H9 (cell line): ENCODE results near the gene TAF13. TPM values are rescaled to one million over a fixed set of nuclear protein-coding genes. Genes with fewer than 3 reads are reported as not detected.
"Not testable (repeated sequence)": the region's sequence is repeated elsewhere in the genome, so short reads cannot be mapped to it uniquely, and the experiment has no call there.

Source experiments
- DNase-seq: peaks from one replicate; pipeline ENCODE4 v3.0.0-alpha.2; 2017
- H2AFZ ChIP-seq: one replicate; pipeline ENCODE4 v1.6.1; 2013; ENCODE audit warnings: mild to moderate bottlenecking, low read length, control low read depth, moderate library complexity
- H2AK5ac ChIP-seq: 2 replicates; pipeline ENCODE4 v1.6.1; 2013; ENCODE audit warnings: low read length, control low read depth, mixed read lengths; ENCODE audit not compliant: insufficient read length
- H2BK120ac ChIP-seq: one replicate; pipeline ENCODE4 v1.6.1; 2013; ENCODE audit warnings: low read depth, mild to moderate bottlenecking, low read length, control low read depth, inconsistent platforms; ENCODE audit not compliant: poor library complexity, severe bottlenecking
- H2BK12ac ChIP-seq: 2 replicates; pipeline ENCODE4 v1.6.1; 2013; ENCODE audit warnings: low read length, control low read depth, mixed read lengths, low read depth; ENCODE audit not compliant: insufficient read length
- H2BK15ac ChIP-seq: 2 replicates; pipeline ENCODE4 v1.6.1; 2013; ENCODE audit warnings: low read depth, low read length, control low read depth
- H2BK20ac ChIP-seq: one replicate; pipeline ENCODE4 v1.6.1; 2013; ENCODE audit warnings: low read depth, mild to moderate bottlenecking, low read length, control low read depth, inconsistent platforms; ENCODE audit not compliant: poor library complexity, severe bottlenecking
- H2BK5ac ChIP-seq: 2 replicates; pipeline ENCODE4 v1.6.1; 2013; ENCODE audit warnings: low read length, control low read depth, mixed read lengths; ENCODE audit not compliant: insufficient read length
- H3K14ac ChIP-seq: 2 replicates; pipeline ENCODE4 v1.6.1; 2013; ENCODE audit warnings: low read length, control low read depth; ENCODE audit not compliant: insufficient read depth
- H3K18ac ChIP-seq: 2 replicates; pipeline ENCODE4 v1.6.1; 2013; ENCODE audit warnings: low read depth, mild to moderate bottlenecking, mixed read lengths, low read length, control low read depth; ENCODE audit not compliant: insufficient read length
- H3K23ac ChIP-seq: 2 replicates; pipeline ENCODE4 v1.6.1; 2013; ENCODE audit warnings: low read length, control low read depth, mixed read lengths, low read depth; ENCODE audit not compliant: insufficient read length
- H3K23me2 ChIP-seq: 2 replicates; pipeline ENCODE4 v1.6.1; 2013; ENCODE audit warnings: low read depth, mild to moderate bottlenecking, mixed read lengths, low read length, control low read depth; ENCODE audit not compliant: insufficient read length, poor library complexity, severe bottlenecking
- H3K27ac ChIP-seq: 2 replicates; pipeline ENCODE4 v1.5.1; 2013; ENCODE audit warnings: low read length, control low read depth, mixed read lengths, low read depth; ENCODE audit not compliant: insufficient read length
- H3K27me3 ChIP-seq: 2 replicates; pipeline ENCODE4 v1.6.1; 2013; ENCODE audit warnings: low read length, control low read depth, inconsistent platforms; ENCODE audit not compliant: insufficient read depth
- H3K4ac ChIP-seq: 2 replicates; pipeline ENCODE4 v1.6.1; 2013; ENCODE audit warnings: low read depth, mild to moderate bottlenecking, control low read depth, inconsistent platforms, low read length, moderate library complexity
- H3K4me1 ChIP-seq: 2 replicates; pipeline ENCODE4 v1.6.1; 2013; ENCODE audit warnings: low read length, control low read depth, inconsistent platforms; ENCODE audit not compliant: insufficient read depth
- H3K4me2 ChIP-seq: 2 replicates; pipeline ENCODE4 v1.6.1; 2013; ENCODE audit warnings: low read length, control low read depth, mixed read lengths; ENCODE audit not compliant: insufficient read length, insufficient read depth
- H3K56ac ChIP-seq: 2 replicates; pipeline ENCODE4 v1.6.1; 2013; ENCODE audit warnings: low read depth, mild to moderate bottlenecking, mixed read lengths, low read length, control low read depth; ENCODE audit not compliant: insufficient read length
- H3K79me1 ChIP-seq: 2 replicates; pipeline ENCODE4 v1.6.1; 2013; ENCODE audit warnings: low read depth, mild to moderate bottlenecking, moderate library complexity, low read length, control low read depth, inconsistent platforms; ENCODE audit not compliant: insufficient read depth, poor library complexity, severe bottlenecking
- H3K79me2 ChIP-seq: 2 replicates; pipeline ENCODE4 v1.6.1; 2013; ENCODE audit warnings: low read length, control low read depth, inconsistent platforms; ENCODE audit not compliant: insufficient read depth
- H3K9ac ChIP-seq: 2 replicates; pipeline ENCODE4 v1.6.1; 2013; ENCODE audit warnings: low read length, control low read depth, mixed read lengths; ENCODE audit not compliant: insufficient read length; ENCODE audit errors: extremely low read depth
- H3K9me3 ChIP-seq: one replicate; pipeline ENCODE4 v1.6.1; 2013; ENCODE audit warnings: low read depth, low read length, inconsistent platforms; ENCODE audit not compliant: control insufficient read depth
- H3T11ph ChIP-seq: one replicate; pipeline ENCODE4 v1.6.1; 2013; ENCODE audit warnings: mild to moderate bottlenecking, low read length, control low read depth, inconsistent platforms
- H4K20me1 ChIP-seq: one replicate; pipeline ENCODE4 v1.6.1; 2013; ENCODE audit not compliant: control insufficient read depth, insufficient read length, insufficient read depth
- H4K5ac ChIP-seq: 2 replicates; pipeline ENCODE4 v1.6.1; 2013; ENCODE audit warnings: low read depth, mild to moderate bottlenecking, mixed read lengths, low read length, control low read depth; ENCODE audit not compliant: insufficient read length
- H4K8ac ChIP-seq: replicated peaks from 2 replicates; pipeline ENCODE4 v1.6.1; 2013; ENCODE audit warnings: low read length, control low read depth, mixed read lengths, low read depth; ENCODE audit not compliant: insufficient read length
- H4K91ac ChIP-seq: 2 replicates; pipeline ENCODE4 v1.6.1; 2013; ENCODE audit warnings: low read depth, mild to moderate bottlenecking, moderate library complexity, mixed read lengths, low read length, control low read depth; ENCODE audit not compliant: insufficient read length
- H3K27ac Mint-ChIP-seq, 3 experiments: 2 replicates in 2 of 3; 3 replicates in 1 of 3; pipeline ENCODE4 v1.8.0; 2020 to 2021; ENCODE audit warnings: mixed read lengths in 3 of 3, mild to moderate bottlenecking in 1 of 3, moderate library complexity in 1 of 3
- H3K27me3 Mint-ChIP-seq: 2 replicates; pipeline ENCODE4 v1.8.0; 2021; ENCODE audit warnings: low read depth, mild to moderate bottlenecking, moderate library complexity, mixed read lengths
- H3K36me3 Mint-ChIP-seq, 3 experiments: 2 replicates in 2 of 3; 3 replicates in 1 of 3; pipeline ENCODE4 v1.8.0; 2020 to 2021; ENCODE audit warnings: low read depth in 3 of 3, mixed read lengths in 3 of 3; ENCODE audit not compliant: insufficient read depth in 1 of 3
- H3K4me1 Mint-ChIP-seq, 2 experiments: 2 replicates each; pipeline ENCODE4 v1.8.0; 2020; ENCODE audit warnings: mixed read lengths in 2 of 2
- H3K4me3 Mint-ChIP-seq, 2 experiments: 2 replicates in 1 of 2; 3 replicates in 1 of 2; pipeline ENCODE4 v1.8.0; 2020 to 2021; ENCODE audit warnings: mild to moderate bottlenecking in 2 of 2, mixed read lengths in 2 of 2, moderate library complexity in 1 of 2
- H3K9me3 Mint-ChIP-seq, 2 experiments: 2 replicates in 1 of 2; 3 replicates in 1 of 2; pipeline ENCODE4 v1.8.0; 2020; ENCODE audit warnings: mild to moderate bottlenecking in 2 of 2, mixed read lengths in 2 of 2, moderate library complexity in 1 of 2
- WGBS: extraction: QIAGEN DNeasy Blood & Tissue Kit; methylation state at CpG from one replicate; pipeline ENCODE4 v1.1.7; 2013; ENCODE audit warnings: missing lambda C conversion rate, low lambda C conversion rate, mixed read lengths; ENCODE audit not compliant: insufficient read length; ENCODE audit errors: extremely low coverage; 5-methylcytosine and 5-hydroxymethylcytosine counted together
- total RNA-seq: library from RNA; stranded (reverse); gene quantifications from 2 replicates; pipeline ENCODE4 v1.2.1, GENCODE V29; 2021
- TF ChIP-seq, protein P1 (sequence below): fragments of 200-600 bp; sonication (generic); conservative IDR thresholded peaks from 3 replicates; pipeline ENCODE4 v1.8.0; 2021; ENCODE audit warnings: antibody characterized with exemption, mild to moderate bottlenecking

TAF13 gene
- total RNA-seq, 1 experiment from 2014 or later = 50.9 TPM

DNA sequence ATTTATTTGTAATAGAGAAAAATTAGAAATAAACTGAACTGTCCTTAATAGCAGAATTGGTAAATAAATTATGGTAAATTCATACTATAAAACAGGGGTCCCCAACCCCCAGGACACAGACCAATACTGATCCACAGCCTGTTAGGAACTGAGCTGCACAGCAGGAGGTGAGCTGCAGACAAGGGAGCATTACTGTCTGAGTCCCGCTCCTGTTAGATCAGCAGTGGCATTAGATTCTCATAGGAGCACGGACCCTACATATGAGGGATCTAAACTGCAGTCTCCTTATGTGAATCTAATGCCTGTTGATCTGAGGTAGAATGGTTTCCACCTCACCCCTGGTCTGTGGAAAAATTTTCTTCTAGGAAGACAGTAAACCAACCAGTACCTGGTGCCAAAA, 41.4 kb downstream of the TAF13 start:
- H3K4me3 Mint-ChIP-seq = no peak overlapping the region
- no peaks in the 10 kb centered on the region; a peak in 1 of 4 replicates for H3K4me1 Mint-ChIP-seq
- WGBS = no CpG with 5 or more reads among the region's 2 CpGs
- H2BK12ac ChIP-seq = no peak overlapping the region
- H3K4me2 ChIP-seq = no peak overlapping the region
- H2AFZ ChIP-seq = no peak overlapping the region
- H3K4me1 ChIP-seq = no peaks in the 10 kb centered on the region
- no peak overlapping the region for H3K23ac ChIP-seq
- no peak overlapping the region for H3K14ac ChIP-seq
- no peak for DNase-seq
- no peak overlapping the region for H3K4ac ChIP-seq
- no peaks in the 10 kb centered on the region for H3K79me2 ChIP-seq
- H3K23me2 ChIP-seq = no peaks in the 10 kb centered on the region
- no peak overlapping the region for H3K27ac ChIP-seq
- H4K20me1 ChIP-seq = no peaks in the 10 kb centered on the region
- H4K5ac ChIP-seq = no peak overlapping the region
- H3K9me3 Mint-ChIP-seq = no peaks in the 10 kb centered on the region
- no peak overlapping the region for H3K18ac ChIP-seq
- no peaks in the 10 kb centered on the region for H3K9me3 ChIP-seq
- no peak overlapping the region for H4K8ac ChIP-seq
- H2BK5ac ChIP-seq = no peak overlapping the region
- no peak overlapping the region for H2BK15ac ChIP-seq
- no peak overlapping the region; a peak in 1 of 7 replicates for H3K27ac Mint-ChIP-seq
- no peak overlapping the region for H4K91ac ChIP-seq
- H3K56ac ChIP-seq = no peak overlapping the region
- H3K36me3 Mint-ChIP-seq = no peaks in the 10 kb centered on the region
- H3K27me3 ChIP-seq = no peaks in the 10 kb centered on the region
- no peak overlapping the region for H2BK20ac ChIP-seq
- no peak overlapping the region for H2AK5ac ChIP-seq
- H3K27me3 Mint-ChIP-seq = no peaks in the 10 kb centered on the region
- TF ChIP-seq, protein P1, sequence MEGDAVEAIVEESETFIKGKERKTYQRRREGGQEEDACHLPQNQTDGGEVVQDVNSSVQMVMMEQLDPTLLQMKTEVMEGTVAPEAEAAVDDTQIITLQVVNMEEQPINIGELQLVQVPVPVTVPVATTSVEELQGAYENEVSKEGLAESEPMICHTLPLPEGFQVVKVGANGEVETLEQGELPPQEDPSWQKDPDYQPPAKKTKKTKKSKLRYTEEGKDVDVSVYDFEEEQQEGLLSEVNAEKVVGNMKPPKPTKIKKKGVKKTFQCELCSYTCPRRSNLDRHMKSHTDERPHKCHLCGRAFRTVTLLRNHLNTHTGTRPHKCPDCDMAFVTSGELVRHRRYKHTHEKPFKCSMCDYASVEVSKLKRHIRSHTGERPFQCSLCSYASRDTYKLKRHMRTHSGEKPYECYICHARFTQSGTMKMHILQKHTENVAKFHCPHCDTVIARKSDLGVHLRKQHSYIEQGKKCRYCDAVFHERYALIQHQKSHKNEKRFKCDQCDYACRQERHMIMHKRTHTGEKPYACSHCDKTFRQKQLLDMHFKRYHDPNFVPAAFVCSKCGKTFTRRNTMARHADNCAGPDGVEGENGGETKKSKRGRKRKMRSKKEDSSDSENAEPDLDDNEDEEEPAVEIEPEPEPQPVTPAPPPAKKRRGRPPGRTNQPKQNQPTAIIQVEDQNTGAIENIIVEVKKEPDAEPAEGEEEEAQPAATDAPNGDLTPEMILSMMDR = no peak
- no peak overlapping the region for H2BK120ac ChIP-seq
- H3K9ac ChIP-seq = no peak overlapping the region
- no peaks in the 10 kb centered on the region for H3K79me1 ChIP-seq
- no peak overlapping the region for H3T11ph ChIP-seq

DNA sequence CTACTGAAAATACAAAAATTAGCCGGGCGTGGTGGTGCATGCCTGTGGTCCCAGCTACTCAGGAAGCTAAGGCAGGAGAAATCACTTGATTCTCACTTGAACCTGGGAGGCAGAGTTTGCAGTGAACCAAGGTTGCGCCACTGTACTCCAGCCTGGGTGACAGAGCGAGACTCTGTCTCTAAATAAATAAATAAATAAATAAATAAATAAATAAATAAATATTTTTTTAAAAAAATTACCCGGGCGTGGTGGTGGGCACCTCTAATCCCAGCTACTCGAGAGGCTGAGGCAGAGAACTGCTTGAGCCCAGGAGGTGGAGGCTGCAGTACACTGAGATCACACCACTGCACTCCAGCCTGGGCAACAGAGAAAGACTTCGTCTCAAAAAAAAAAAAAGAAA, 46.3 kb downstream of the TAF13 start:
- not testable (repeated sequence) for H3K23me2 ChIP-seq, H3K27me3 ChIP-seq, H3K27ac ChIP-seq, H4K8ac ChIP-seq, H3K9ac ChIP-seq, H3K56ac ChIP-seq, H2BK5ac ChIP-seq, H3K27ac Mint-ChIP-seq, H3K9me3 Mint-ChIP-seq, H3K79me1 ChIP-seq, H2BK120ac ChIP-seq, H3K36me3 Mint-ChIP-seq, H2BK20ac ChIP-seq, H3K4me1 ChIP-seq, H4K20me1 ChIP-seq, H3K4me2 ChIP-seq, H3K4me3 Mint-ChIP-seq, H2AFZ ChIP-seq, H3K14ac ChIP-seq, H3K79me2 ChIP-seq, H3K9me3 ChIP-seq, H4K91ac ChIP-seq, DNase-seq, H2AK5ac ChIP-seq, H3T11ph ChIP-seq, H3K23ac ChIP-seq, H3K18ac ChIP-seq, H2BK15ac ChIP-seq, H3K27me3 Mint-ChIP-seq, H4K5ac ChIP-seq, H2BK12ac ChIP-seq, H3K4me1 Mint-ChIP-seq, H3K4ac ChIP-seq
- no CpG with 5 or more reads among the region's 8 CpGs for WGBS
